IPS-15b (cell line): ENCODE measurements around the gene PRRC2A.

Source experiments
- H3K27me3 ChIP-seq: one replicate; pipeline ENCODE4 v1.6.1; 2013; ENCODE audit warnings: low read length; ENCODE audit not compliant: control insufficient read depth, insufficient read depth
- H3K36me3 ChIP-seq: one replicate; pipeline ENCODE4 v1.6.1; 2013; ENCODE audit warnings: low read length; ENCODE audit not compliant: control insufficient read depth, insufficient read depth
- H3K4me1 ChIP-seq: one replicate; pipeline ENCODE4 v1.6.1; 2013; ENCODE audit warnings: mild to moderate bottlenecking, low read length; ENCODE audit not compliant: control insufficient read depth, insufficient read depth
- H3K4me3 ChIP-seq: one replicate; pipeline ENCODE4 v1.5.1; 2013; ENCODE audit warnings: low read depth, low read length
- H3K9ac ChIP-seq: one replicate; pipeline ENCODE4 v1.6.1; 2013; ENCODE audit warnings: low read depth, mild to moderate bottlenecking, low read length
- H3K9me3 ChIP-seq: one replicate; pipeline ENCODE4 v1.6.1; 2013; ENCODE audit warnings: mild to moderate bottlenecking, low read length; ENCODE audit not compliant: control insufficient read depth, insufficient read depth

The PRRC2A gene

DNA sequence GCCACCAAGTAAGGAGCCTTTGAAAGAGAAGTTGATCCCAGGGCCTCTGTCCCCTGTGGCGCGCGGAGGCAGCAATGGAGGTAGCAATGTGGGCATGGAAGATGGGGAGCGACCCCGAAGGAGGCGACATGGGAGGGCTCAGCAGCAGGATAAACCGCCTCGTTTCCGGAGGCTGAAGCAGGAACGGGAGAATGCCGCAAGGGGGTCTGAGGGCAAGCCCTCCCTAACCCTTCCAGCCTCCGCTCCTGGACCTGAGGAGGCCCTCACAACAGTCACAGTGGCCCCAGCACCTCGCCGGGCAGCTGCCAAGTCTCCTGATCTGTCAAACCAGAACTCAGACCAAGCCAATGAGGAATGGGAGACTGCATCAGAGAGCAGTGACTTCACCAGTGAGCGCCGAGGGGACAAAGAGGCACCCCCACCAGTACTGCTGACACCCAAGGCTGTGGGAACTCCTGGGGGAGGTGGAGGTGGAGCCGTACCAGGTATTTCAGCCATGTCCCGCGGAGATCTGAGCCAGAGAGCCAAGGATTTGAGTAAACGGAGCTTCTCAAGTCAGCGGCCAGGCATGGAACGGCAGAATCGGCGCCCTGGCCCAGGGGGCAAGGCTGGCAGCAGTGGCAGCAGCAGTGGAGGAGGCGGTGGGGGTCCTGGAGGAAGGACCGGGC is 11.9 kb downstream of the PRRC2A start:
- Histone ChIP-seq H3K4me1 (no peaks in the 10 kb centered on the region), H3K9ac (no peak overlapping the region), H3K36me3 (peaks cover 93% of the 10 kb centered on the region)

GRCh38 chr6:31633447-31633846 is 12.9 kb downstream of the PRRC2A start:
- Histone ChIP-seq H3K27me3 (no peaks in the 10 kb centered on the region), H3K9me3 (no peaks in the 10 kb centered on the region), H3K4me3 (no peak overlapping the region), H3K4me1 (no peaks in the 10 kb centered on the region), H3K9ac (no peak overlapping the region), H3K36me3 (peaks cover 84% of the 10 kb centered on the region)

More for the DNA sequence above, 11.9 kb downstream of the PRRC2A start:
- H3K27me3 ChIP-seq, result no peaks in the 10 kb centered on the region
- no peak overlapping the region for H3K4me3 ChIP-seq
- H3K9me3 ChIP-seq, result no peaks in the 10 kb centered on the region

- no peaks in the 10 kb centered on the region for H3K9me3 ChIP-seq
- H3K36me3 ChIP-seq, result peaks cover 84% of the 10 kb centered on the region
- H3K27me3 ChIP-seq, result no peaks in the 10 kb centered on the region
- H3K4me1 ChIP-seq, result no peaks in the 10 kb centered on the region
- H3K9ac ChIP-seq, result no peak overlapping the region
- no peak overlapping the region for H3K4me3 ChIP-seq
Measured at GRCh38 chr6:31634131-31634530, 13.6 kb downstream of the PRRC2A start.

DNA sequence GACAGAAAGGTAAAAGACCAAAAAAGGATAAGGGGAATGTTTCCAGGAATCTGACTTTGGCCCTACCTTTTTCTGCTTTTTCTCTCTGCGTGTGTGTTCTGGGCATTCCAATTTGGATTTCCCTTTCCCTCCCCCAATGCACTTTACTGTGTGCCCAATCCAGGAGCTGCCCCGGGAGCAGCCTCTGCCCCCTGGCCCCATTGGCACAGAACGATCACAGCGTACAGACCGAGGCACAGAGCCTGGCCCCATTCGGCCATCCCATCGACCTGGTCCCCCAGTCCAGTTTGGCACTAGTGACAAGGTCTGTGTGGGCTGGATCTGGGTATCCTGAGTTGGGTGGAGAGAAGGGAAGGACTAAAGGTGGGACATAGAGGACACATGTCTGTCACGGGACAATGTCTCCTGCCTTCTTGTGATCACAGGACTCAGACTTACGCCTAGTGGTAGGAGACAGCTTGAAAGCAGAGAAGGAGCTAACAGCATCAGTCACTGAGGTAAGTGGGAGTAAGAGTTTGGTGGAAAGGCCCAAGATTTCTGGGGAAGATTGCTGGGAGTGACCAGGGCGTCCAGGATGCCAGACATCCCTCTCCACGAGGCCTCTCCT is 14.6 kb downstream of the PRRC2A start:
- Histone ChIP-seq H3K9ac (no peak overlapping the region), H3K4me1 (no peaks in the 10 kb centered on the region), H3K9me3 (no peaks in the 10 kb centered on the region), H3K27me3 (no peaks in the 10 kb centered on the region), H3K4me3 (no peak overlapping the region), H3K36me3 (peaks cover 87% of the 10 kb centered on the region)

DNA sequence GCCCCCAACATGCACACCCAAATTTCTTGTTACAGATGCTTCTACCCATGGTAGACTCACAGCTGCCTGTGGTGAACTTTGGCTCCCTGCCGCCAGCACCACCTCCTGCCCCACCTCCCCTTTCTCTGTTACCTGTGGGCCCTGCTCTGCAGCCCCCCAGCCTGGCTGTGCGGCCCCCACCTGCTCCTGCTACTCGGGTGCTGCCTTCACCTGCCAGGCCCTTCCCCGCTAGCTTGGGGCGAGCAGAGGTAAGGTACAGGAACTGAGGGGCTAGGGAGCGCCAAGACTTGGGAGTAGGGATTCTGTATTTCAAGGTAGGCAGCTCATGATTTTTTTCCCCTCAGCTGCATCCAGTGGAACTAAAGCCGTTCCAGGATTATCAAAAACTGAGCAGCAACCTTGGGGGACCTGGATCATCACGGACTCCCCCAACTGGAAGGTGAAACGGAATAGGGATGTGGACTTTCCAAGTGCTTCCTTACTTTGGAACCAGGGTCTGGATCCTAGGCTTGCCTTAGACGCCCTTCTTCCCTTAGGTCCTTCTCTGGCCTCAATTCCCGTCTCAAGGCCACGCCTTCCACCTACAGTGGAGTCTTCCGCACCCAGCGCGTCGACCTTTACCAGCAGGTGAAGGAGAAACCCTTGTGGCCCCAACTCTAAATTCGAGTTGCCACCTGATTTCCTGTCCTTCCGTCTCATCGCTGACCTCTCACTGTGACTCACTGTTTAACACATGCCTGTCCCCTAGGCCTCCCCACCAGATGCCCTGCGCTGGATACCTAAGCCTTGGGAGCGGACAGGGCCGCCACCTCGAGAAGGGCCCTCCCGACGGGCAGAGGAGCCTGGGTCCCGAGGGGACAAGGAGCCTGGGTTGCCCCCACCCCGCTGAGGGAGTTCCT is 16.4 kb downstream of the PRRC2A start:
- no peaks in the 10 kb centered on the region for H3K4me1 ChIP-seq
- no peak overlapping the region for H3K4me3 ChIP-seq
- no peak overlapping the region for H3K9ac ChIP-seq
- H3K9me3 ChIP-seq, result no peaks in the 10 kb centered on the region
- H3K36me3 ChIP-seq, result peaks cover 88% of the 10 kb centered on the region
- H3K27me3 ChIP-seq, result no peaks in the 10 kb centered on the region

DNA sequence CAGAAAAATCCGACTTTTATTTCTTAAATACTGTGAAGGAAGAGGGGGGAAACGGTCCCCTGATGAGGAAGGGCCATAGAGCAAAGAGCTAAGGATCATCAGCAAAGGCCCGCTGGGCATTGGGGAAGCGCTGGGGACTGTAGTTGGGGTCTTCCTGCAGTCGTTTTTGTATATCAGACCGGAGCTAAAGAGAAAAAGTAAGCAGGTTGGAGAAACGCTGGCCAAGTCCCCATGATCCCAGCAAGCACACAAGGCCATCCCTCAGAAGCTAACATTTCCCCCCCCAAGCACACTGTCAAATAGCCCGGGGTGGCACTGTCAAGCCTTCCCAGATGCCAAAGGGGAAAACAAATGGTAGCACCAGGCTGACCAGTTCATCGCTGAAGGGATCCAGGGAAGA is 18.5 kb downstream of the PRRC2A start:
- Histone ChIP-seq H3K36me3 (peaks cover 73% of the 10 kb centered on the region), H3K9ac (no peak overlapping the region)

GRCh38 chr6:31639449-31639861 is 18.9 kb downstream of the PRRC2A start:
- no peaks in the 10 kb centered on the region for H3K27me3 ChIP-seq
- no peak overlapping the region for H3K4me3 ChIP-seq
- H3K9ac ChIP-seq, result no peak overlapping the region
- no peaks in the 10 kb centered on the region for H3K4me1 ChIP-seq
- no peaks in the 10 kb centered on the region for H3K9me3 ChIP-seq
- peaks cover 73% of the 10 kb centered on the region for H3K36me3 ChIP-seq

More for the DNA sequence above, 18.5 kb downstream of the PRRC2A start:
- no peaks in the 10 kb centered on the region for H3K4me1 ChIP-seq
- H3K4me3 ChIP-seq, result no peak overlapping the region
- H3K27me3 ChIP-seq, result no peaks in the 10 kb centered on the region
- no peaks in the 10 kb centered on the region for H3K9me3 ChIP-seq

GRCh38 chr6:31640612-31641011 is 20.1 kb downstream of the PRRC2A start:
- Histone ChIP-seq H3K36me3 (peaks cover 73% of the 10 kb centered on the region), H3K4me1 (no peaks in the 10 kb centered on the region), H3K27me3 (no peaks in the 10 kb centered on the region), H3K4me3 (no peak overlapping the region), H3K9me3 (no peaks in the 10 kb centered on the region), H3K9ac (no peak overlapping the region)

- Histone ChIP-seq H3K4me3 (no peak overlapping the region), H3K27me3 (no peaks in the 10 kb centered on the region), H3K36me3 (peaks cover 73% of the 10 kb centered on the region), H3K9me3 (no peaks in the 10 kb centered on the region), H3K9ac (no peak overlapping the region), H3K4me1 (no peaks in the 10 kb centered on the region)
Measured at GRCh38 chr6:31641370-31641769, 20.9 kb downstream of the PRRC2A start.

GRCh38 chr6:31642798-31643570 is 22.5 kb downstream of the PRRC2A start:
- Histone ChIP-seq H3K4me1 (no peaks in the 10 kb centered on the region), H3K27me3 (no peaks in the 10 kb centered on the region), H3K4me3 (no peak overlapping the region), H3K9ac (no peak overlapping the region), H3K9me3 (no peaks in the 10 kb centered on the region), H3K36me3 (peaks cover 72% of the 10 kb centered on the region)

DNA sequence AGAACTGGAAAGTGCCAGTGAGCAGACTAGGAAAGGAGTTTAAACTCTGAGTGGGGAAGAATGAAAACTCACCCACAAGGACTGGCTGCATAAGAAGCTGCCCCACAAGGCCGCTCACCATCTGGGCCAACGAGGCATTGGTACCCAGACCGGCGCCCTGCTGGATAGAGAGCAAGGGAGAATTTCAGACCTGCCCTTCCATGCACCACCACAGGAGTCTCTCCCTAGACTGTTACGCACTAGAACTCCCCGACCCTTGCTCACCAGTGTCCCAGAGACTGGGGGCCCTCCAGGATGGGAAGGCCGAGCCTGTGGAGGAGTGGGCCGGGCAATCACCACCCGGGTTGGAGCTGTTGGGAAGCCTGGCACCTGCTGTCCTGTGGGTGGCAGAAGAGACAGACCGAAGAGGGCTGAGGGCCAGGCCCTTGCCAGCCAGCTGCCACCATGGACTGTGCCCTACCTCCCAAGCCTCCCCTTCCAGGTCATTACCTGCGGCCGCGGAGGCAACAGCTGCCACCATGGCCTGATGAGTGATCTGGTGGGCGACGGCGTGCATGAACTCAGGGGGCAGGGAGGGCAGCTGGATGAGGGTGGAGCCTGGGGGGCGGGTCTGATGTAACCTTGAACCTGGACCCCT is 23.4 kb downstream of the PRRC2A start:
- no peak overlapping the region for H3K4me3 ChIP-seq
- H3K9ac ChIP-seq, result no peak overlapping the region
- H3K9me3 ChIP-seq, result no peaks in the 10 kb centered on the region
- H3K4me1 ChIP-seq, result no peaks in the 10 kb centered on the region
- no peaks in the 10 kb centered on the region for H3K27me3 ChIP-seq
- H3K36me3 ChIP-seq, result peaks cover 76% of the 10 kb centered on the region
